ENCODE results near the gene EXTL2.
"Not testable (repeated sequence)": the region's sequence is repeated elsewhere in the genome, so short reads cannot be mapped to it uniquely, and the experiment has no call there.

The EXTL2 gene, protein sequence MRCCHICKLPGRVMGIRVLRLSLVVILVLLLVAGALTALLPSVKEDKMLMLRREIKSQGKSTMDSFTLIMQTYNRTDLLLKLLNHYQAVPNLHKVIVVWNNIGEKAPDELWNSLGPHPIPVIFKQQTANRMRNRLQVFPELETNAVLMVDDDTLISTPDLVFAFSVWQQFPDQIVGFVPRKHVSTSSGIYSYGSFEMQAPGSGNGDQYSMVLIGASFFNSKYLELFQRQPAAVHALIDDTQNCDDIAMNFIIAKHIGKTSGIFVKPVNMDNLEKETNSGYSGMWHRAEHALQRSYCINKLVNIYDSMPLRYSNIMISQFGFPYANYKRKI

DNA sequence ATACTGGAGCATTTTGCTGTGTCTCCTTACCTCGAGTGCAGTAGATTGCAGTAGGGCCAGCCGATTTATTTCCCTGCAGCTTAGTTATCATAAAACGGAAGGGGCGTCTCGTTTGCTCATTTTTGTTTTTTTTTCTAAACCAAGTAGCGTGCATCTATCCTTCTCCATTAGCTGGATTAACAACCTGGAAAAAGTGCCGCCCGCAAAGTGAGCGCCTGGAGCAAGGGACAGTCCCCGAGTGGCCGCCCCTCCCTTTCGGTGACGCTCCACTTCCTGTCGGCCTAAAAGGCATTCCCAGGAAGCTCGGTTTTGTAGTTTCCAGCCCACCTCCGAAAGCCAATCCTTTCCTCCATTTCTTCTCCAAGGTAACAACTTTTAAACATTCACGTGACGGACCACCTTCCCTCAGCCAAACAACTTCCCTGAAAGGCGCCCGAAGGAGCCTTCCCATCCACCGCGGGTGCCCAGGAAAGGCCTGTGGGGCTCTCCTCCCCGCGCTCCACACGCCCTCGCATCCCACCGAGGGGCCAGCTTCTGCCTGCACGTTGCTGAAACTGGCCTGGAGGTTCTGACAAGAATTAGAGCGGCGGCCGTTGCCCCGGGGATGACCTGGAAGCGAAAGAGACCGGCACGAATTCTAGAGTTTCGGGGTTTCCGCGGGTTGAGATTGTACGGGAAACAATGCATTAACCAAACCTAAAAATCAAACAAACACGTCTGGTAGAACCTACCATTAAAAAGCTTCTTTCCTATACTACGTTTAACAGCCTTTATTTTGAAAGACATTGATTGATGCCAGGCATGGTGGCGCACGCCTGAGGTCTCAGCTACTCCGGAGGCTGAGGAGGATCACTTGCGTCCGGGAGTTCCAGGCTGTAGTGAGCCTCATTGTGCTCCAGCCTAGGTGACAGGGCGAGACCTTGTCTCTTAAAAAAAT is at the start of gene EXTL2:
TSS of gene EXTL2 (minus strand) at position 240 of the 937 bp plus-strand sequence. CDS start 6,085 bp downstream, outside the sequence.
- FAIRE-seq (peak; percentile 69), DNase-seq (ENCODE audit: extremely low spot score, insufficient read length, low read depth) (peak; percentile 50)

DNA sequence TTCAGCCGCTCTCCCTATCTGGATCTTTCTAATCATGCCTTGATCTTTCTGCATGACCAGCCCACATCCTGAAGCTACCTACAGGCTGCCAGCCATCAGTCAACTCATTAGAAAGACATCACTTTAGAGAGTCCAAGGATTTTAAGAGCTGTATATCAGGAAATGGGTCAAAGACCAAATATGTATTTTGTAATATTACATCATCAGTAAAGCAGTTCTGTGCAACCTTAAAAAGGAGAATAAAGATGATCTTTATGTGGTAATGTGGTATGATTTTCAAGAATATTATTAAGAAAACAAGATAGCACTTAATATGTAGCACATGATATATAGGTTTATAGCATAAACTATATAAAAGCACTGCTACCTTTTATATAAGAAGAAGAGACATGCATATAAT is 48.9 kb upstream of the EXTL2 start:
- FAIRE-seq (no peak), DNase-seq (ENCODE audit: extremely low spot score, insufficient read length, low read depth) (no peak)

DNA sequence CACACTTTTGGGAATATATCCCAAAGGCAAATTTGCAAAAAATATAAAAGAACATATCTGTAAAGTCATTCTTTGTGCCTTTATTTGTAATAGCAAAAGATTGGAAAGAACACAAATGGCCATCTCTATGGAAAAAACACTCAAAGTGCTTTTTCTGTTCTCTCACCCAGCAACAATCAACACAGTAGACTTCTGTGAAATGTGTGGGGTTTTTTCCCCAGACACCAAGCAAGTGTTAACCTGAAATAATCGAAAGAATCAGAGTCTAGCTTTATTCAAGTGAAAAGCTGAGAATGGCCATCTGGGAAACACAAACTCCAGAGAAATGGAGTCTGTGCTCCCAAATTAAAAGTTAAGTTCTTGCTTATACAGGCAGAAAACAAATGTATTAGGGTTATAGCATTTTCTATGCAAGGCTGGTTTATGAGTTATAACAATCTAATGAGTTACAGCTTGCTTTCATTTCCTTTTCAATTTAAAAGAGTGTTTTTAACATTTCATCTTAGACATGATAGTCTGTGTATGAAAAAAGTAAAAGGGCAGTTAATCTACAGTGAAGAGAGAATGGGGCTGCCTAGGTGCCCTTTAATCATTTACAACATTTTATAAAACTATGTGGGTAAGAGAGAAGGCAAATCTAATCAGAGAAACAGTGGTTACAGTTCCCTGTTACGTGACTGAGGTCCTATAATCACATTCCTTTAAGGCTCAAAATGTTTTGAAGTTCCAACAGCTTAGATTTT is 47.8 kb upstream of the EXTL2 start:
- FAIRE-seq: no peak
- no peak for DNase-seq (ENCODE audit: extremely low spot score, insufficient read length, low read depth)

DNA sequence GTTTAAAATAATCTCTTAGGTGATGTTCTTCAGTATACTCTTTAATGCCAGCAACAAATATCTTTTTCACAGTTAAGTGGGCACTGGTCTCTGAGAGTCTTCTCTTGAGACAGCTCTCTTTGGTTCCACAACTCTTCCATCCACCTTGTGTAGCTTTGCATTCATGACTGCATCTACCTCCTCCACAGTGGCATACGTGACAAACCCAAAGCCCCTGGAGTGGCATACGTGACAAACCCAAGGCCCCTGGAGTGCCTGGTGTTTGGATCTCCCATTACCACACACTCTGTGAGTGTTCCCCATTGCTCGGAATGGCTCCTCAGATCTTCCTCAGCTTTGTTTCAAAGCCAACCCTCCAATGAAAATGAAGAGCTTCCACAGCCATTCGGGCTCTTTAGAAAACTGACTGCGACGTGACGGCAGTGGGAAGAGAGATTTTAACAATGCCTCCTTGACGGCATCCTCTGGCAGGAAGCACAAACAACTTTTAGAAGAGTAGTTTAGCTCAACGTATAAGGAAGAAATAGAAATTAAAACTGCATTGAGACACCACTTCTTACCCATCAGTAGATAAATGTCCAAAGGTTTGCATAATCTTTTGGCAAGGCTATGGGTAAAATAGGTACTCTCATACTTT is 47.1 kb upstream of the EXTL2 start:
- DNase-seq (ENCODE audit: extremely low spot score, insufficient read length, low read depth) (no peak), FAIRE-seq (no peak)

DNA sequence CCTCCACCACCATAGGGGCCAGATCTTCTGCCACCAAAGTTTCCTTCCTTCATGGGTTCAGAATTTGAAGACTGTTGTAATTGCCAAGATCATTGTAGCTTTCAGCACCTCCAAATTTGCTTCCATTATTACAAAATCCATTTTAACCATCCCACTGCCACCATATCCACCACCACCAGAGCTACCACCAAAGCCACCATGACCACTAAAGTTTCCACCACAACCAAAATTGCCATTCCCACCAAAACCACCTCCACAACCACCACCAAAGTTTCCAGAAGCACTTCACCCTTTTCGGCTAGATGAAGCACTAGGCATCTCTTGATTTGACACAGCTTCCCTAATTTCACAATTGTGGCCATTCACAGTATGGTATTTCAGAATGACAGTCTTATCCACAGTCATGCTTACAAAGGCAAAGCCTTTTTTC is 46.5 kb upstream of the EXTL2 start:
- no peak for DNase-seq (ENCODE audit: extremely low spot score, insufficient read length, low read depth)
- FAIRE-seq: peak; percentile 78

DNA sequence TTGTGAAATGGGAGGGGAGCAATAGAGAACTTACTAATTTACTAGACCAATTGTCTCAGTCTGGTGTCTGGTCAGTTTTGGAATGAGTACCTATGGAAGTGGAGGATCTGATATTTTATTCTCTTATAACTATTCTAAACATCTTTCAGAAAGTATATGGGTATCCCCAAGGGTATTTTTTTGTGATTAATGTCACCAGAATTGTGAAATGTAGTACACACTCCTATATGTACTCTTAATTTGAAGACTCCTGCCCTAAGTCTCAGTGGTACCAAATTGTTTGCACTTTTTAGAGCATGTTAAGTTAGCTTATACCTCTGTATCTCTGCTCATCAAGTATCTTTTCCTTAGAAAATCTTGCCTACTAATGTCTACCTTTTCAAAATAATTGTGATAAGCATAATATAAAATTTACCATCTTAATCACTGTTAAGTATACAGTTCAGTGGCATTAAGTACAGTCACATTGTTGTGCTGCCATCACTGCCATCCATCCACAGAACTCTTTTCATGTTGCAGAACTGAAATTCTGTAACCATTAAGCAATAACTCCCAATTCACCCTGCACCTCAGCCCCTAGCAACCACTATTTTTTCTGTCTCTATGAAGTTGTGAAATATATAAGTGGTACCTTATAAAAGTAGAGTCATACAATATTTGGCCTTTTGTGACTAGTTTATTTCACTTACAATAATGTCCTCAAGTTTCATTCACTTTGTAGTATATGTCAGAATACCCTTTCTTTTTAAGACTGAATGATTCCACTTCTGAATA is 41.7 kb upstream of the EXTL2 start:
- no peak for FAIRE-seq
- DNase-seq (ENCODE audit: extremely low spot score, insufficient read length, low read depth): no peak

DNA sequence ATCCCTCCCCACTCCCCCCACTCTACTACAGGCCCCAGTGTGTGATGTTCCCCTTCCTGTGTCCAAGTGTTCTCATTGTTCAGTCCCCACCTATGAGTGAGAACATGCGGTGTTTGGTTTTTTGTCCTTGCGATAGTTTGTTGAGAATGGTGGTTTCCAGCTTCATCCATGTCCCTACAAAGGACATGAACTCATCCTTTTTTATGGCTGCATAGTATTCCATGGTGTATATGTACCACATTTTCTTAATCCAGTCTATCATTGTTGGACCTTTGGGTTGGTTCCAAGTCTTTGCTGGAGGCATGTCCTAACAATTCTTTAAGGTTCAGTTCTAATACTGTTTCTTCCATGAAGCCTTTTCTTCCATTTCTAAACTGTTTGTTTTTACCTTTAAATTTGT is 38.9 kb upstream of the EXTL2 start:
- DNase-seq (ENCODE audit: extremely low spot score, insufficient read length, low read depth); FAIRE-seq: not testable (repeated sequence)

DNA sequence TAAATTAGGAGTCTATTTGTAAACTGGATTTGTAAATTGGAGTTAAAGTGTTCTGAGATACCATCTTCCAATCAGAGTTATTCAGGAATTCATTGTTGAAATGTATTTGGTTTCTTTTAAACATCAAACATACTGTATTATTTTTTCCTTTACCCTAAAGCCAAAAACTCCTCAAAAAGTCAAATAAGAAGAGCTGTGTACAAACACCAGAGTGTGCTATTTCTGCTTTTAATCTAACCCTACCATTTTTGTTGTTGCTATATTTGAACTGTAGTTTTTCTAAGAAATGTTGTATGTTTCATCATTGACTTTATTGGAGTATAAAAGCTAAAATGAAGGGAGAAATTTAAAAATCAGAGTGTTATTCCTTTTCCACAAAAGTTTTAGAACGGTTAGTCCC is 37.1 kb upstream of the EXTL2 start:
- DNase-seq (ENCODE audit: extremely low spot score, insufficient read length, low read depth) (no peak), FAIRE-seq (no peak)

DNA sequence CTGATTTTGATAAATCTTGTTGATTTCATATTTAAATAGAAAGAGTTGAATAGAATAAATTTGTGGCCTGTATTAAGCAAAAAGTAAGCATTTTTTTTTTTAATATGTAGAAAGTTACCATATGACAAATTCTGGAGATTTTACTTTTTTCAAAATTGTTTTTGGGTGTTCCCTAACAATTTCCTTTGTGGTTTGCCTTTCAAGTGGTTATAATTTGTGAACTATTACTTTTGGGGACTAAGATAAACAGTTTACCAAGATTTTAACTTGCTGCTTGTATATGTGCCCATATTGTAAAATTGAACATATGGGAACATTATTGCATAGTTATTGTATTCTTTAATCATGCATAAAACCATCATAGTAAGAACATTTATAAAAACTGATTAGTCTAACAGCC is 35.9 kb upstream of the EXTL2 start:
- FAIRE-seq (no peak), DNase-seq (ENCODE audit: extremely low spot score, insufficient read length, low read depth) (no peak)

DNA sequence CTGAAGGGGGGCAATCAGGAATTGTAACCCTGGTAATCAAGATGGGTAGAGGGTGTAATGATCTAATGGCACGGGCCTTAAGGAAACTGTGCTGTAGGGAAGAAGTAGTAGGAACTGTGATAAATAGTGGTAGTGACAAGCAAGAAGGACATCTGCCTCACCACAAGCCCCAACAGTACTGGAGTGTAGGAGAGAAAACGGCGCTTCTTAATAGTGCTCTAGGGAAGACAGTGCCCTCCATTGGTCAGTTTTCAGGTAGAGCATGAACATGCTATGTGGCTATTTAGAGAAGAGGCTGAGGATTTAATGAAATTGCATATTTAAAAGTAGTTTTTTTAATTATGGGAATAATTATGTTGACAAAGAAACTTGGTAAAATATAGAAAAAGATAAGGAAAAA is 33.5 kb upstream of the EXTL2 start:
- DNase-seq (ENCODE audit: extremely low spot score, insufficient read length, low read depth): no peak
- no peak for FAIRE-seq

DNA sequence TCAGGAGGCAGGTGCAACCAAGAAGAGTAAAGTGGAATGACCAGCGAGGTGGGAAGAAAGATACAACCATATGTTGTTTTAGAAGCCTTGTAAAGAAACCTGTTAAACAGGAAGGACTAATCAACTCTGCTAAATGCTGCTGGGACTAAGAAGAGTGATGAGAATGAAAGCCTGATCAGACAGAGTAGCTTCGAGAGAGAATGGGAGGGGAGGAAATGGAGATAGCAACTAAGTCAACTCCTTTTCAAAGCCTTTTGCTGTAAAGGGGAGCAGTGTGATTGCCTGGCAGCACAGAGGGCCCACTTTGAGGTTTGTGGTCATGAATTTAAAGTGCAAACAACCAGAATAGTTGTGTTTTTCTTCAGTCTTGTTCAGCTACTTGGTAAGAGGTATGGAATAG is 32.6 kb upstream of the EXTL2 start:
- DNase-seq (ENCODE audit: extremely low spot score, insufficient read length, low read depth): no peak
- peak; percentile 15 for FAIRE-seq

DNA sequence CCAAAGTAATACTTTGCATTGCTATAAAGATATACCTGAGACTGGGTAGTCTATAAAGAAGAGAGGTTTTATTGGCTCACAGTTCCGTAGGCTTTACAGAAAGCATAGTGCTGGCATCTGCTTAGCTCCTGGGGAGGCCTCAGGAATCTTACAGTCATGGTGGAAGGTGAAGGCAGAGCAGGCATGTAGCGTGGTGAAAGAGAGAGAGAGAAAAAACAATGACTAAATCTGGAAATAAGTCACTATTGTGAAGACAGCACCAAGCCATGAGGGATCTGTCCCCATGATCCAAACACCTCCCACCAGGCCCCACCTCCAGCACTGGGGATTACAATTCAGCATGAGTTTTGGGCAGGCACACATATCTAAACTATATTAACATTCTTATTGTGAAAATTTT is 31.6 kb upstream of the EXTL2 start:
- FAIRE-seq (no peak), DNase-seq (ENCODE audit: extremely low spot score, insufficient read length, low read depth) (no peak)

DNA sequence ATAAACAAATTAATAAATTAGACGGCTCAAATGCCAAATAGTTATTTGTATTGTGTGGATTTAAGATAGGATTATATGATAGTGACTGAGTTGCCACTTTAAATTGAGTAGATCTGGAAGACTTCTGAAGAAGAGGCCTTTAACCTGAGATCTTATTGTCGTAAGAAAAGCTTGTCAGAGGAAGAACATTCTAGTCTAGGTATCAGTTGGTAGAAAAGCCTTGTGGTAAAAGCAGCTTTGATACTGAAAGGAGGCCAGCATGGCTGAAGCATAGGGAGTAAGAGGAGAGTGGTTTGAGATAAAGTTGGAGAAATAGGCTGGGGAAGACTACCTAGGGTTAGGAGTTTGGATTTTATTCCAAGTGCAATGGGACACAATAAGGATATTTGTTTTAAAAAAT is 30.3 kb upstream of the EXTL2 start:
- FAIRE-seq (no peak), DNase-seq (ENCODE audit: extremely low spot score, insufficient read length, low read depth) (no peak)

DNA sequence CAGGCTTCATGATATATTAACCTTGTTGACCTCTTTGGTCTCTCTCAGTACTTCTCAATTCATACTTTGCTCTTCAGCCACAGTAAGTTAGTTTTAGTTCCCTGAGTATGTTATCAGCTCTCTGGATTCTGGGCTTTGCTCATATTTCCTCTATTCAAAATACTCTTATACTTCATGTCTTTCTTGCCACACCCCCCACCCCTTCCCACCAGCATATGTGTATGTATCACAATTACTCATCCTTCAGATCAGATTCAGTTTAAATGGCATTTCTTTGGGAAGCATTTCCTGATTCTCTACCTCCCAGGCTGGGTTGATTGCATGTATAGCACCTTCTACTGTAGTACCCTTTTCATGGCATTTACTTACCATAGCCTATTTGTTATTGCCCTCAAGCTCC is 29.6 kb upstream of the EXTL2 start:
- DNase-seq (ENCODE audit: extremely low spot score, insufficient read length, low read depth): no peak
- no peak for FAIRE-seq

DNA sequence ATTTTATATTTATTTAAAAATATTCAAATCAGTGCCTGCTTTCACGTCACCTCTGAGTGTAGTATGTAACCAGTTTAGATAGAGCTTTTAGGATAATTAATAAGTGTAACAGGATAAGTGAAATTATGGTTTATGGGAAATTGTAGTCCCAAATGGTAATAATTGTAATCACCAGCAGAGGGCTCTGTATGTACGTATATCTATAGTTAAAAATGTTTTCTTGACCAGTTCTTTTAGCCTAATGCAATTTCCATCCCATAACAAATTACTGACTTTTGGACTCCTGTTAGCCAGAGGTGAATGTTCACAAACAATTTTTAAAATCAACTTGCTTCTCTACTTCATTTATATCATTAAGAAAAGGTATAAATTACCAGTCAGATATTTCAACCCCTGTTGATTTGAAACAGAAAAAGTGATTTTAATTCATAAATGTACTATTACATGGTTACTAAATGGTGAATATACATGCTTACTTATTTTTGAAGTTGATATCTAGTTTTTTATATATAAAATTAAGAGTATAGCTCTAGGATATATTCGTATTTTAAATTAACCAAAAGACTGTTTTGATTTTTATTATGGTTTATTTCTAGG is 26.6 kb upstream of the EXTL2 start:
- FAIRE-seq (peak; percentile 87), DNase-seq (ENCODE audit: extremely low spot score, insufficient read length, low read depth) (no peak)

DNA sequence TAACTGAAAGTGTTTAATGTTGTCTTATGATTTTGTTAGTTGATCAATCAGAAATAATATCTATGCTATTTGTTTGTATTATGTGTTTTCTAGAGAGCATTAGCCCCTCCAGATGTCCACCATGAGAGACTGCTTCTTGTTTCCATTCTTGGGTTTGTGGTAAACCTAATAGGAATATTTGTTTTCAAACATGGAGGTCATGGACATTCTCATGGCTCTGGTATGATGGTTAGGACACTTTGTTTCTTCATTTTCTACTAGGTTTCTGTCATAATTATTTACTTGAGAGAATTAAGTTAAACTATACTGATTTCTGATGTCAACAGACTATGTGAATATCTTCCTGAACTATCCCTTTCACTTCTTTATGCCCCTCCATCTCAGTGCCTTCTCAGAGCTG is 17.4 kb upstream of the EXTL2 start:
- DNase-seq (ENCODE audit: extremely low spot score, insufficient read length, low read depth): no peak
- FAIRE-seq: peak; percentile 33

DNA sequence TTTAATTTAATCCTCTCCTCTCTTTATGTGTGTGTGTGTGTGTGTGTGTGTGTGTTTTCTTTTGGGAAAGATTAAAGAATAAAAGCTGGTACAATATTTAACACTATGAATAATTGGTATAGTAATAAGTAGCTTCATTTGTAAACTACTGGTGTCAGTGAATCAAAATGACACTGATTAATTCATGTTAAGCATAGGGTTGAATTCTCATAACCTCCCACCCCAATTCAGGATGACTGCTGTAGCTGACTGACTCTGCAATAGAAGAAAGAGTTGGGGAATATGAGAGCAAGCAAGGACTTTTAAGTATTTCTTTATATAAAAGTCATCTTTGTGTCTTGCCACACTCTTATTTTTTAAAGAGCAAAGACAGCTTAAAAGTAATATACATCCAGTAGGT is 14.4 kb upstream of the EXTL2 start:
- FAIRE-seq: no peak
- DNase-seq (ENCODE audit: extremely low spot score, insufficient read length, low read depth): no peak

DNA sequence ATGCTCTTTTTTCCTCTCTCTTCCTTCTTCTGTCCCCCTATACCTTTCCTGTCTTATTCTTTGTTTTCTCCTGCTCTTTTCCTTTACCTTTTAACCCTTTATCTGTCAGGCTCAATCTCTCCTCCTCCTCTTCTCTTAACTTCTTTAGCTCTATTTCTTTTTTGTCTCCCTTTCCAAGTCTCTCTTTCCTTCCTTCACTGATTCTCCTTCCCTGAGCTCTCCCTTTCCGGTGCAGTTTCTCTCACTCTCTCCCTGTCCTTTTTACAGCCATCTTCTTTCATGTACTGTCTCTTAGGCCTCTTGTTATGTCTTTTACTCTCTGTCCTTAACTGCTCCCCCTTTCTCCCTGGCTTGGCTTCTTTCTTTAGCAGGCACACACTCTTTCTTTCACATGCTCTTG is 13.2 kb upstream of the EXTL2 start:
- DNase-seq (ENCODE audit: extremely low spot score, insufficient read length, low read depth) (no peak), FAIRE-seq (no peak)

DNA sequence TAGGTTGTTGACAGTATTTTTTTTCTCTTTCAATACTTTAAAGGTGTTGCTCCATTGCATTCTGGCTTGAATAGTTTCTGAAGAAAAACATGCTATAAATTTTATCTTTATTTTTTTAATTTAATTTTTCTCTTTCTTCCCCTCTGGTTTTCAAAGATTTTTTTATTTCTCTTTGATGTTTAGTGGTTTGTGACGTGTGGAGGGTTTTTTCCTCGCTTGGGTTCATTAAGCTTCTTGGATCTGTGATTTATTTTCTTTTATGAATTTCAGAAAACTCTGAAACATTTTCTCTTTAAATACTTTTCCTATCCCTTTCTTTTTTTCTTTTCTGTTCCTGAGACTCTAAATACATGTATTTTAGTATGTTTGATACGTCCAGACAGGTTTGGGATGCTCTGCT is 10.5 kb upstream of the EXTL2 start:
- no peak for FAIRE-seq

More for the DNA sequence above, 10.5 kb upstream of the EXTL2 start:
- DNase-seq (ENCODE audit: extremely low spot score, insufficient read length, low read depth): no peak

All from GM18507 (cell line).